ENCODE measurements around the gene GMDS.

Gene GMDS

DNA sequence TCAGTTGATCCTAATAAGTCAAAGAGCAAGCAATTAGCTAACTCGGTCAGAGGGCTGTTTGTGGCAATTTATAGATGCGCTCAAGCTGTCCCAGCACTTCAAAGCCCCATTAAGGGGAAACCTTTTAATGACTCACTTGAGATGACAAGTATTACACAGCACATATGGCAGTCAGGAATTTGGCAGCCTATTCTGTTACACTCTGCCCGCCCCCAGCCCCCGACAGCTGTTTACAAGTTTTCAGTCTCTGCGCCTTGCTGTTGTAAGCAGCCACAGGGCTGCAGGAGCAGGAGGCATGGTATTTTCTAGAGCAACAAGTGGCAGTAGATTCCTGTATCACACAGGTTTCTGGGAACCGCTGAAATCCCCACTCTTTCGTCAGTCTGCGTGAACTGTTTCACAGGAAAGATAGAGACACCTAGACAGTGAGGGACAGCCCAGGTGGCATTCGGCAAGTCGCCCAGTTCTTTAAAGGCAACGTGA lies 372.7 kb downstream of the GMDS start:
- TF ChIP-seq, protein P1, sequence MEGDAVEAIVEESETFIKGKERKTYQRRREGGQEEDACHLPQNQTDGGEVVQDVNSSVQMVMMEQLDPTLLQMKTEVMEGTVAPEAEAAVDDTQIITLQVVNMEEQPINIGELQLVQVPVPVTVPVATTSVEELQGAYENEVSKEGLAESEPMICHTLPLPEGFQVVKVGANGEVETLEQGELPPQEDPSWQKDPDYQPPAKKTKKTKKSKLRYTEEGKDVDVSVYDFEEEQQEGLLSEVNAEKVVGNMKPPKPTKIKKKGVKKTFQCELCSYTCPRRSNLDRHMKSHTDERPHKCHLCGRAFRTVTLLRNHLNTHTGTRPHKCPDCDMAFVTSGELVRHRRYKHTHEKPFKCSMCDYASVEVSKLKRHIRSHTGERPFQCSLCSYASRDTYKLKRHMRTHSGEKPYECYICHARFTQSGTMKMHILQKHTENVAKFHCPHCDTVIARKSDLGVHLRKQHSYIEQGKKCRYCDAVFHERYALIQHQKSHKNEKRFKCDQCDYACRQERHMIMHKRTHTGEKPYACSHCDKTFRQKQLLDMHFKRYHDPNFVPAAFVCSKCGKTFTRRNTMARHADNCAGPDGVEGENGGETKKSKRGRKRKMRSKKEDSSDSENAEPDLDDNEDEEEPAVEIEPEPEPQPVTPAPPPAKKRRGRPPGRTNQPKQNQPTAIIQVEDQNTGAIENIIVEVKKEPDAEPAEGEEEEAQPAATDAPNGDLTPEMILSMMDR (IDR thresholded peaks at IDR 0.05; ENCODE audit: borderline replicate concordance, control extremely low read depth, extremely low read depth, insufficient read depth, missing control alignments) = no peak
- in situ Hi-C loops (cut with MboI; ENCODE audit: low sequenced_read_pairs, unreplicated experiment) = no loop called here
- DNase-seq (ENCODE audit: low spot score) = no peak

DNA sequence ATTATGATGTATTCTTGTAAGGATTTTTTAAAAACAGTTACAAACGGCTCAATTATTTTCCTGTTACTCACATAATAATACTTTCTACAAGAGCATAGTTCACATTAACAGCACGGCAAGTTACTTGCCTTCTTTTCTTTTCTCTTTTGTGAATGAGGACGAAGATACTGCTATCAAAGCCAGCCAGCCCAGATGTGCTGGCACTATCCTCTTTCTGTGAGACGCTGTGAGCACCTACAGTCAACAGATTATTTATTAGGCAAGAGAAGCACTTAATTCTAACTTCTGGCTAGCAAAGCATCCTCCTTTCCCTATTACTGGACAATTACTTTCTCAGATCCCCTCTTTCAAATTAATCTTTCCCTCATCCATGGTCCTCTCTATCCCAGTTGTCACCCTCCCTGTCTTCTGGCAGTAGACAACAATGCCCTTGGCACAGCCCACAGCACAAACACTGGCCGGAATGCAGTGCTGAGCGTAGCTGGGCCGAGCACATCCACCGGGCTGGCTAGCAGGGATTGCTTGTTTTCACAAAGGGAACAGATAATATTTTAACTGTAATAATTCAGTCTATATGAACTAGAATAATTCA lies 373.6 kb downstream of the GMDS start:
- no peak for DNase-seq (ENCODE audit: low spot score)
- TF ChIP-seq, protein P1 (IDR thresholded peaks at IDR 0.05; ENCODE audit: borderline replicate concordance, control extremely low read depth, extremely low read depth, insufficient read depth, missing control alignments) = no peak
- in situ Hi-C loops (cut with MboI; ENCODE audit: low sequenced_read_pairs, unreplicated experiment) = no loop called here

DNA sequence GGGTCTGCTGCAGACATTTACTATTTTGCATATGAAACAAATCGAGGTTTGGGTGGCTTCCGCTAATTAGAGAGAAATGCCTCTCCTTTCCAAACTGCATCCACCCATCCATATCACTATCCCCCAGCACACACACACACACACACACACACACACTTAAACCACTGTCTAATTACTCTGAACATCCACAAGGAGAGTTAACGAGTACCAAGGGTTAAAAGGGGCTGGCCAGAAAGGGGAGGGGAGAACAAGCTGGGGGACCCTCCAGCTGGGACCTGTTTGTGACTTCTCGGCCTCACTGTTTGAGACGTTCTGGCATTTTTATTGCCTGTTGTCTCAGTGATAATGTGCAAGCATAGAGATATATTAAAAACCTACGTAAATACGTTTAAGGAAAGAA lies 374.5 kb downstream of the GMDS start:
- in situ Hi-C loops (cut with MboI; ENCODE audit: low sequenced_read_pairs, unreplicated experiment) = no loop called here
- TF ChIP-seq, protein P1 (IDR thresholded peaks at IDR 0.05; ENCODE audit: borderline replicate concordance, control extremely low read depth, extremely low read depth, insufficient read depth, missing control alignments) = no peak
- DNase-seq (ENCODE audit: low spot score) = no peak

DNA sequence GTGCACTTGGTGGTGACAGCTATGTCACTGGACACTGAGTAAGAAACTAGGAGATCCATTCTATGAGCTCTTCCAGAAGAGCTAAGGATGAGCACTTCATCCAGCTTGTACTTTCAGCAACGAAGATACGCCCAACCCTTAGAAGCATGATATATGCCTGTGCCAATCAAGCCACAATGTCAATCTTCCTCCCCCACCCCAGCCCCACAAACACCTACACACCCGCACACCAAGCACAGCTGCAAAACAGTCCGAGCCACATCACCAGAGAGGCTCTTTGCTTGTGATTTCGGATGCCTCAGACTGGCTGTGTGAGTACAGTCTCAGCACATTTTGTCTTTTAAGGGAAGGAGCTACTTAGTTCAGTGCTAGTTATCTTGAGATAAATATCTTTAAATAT lies 375.2 kb downstream of the GMDS start:
- in situ Hi-C loops (cut with MboI; ENCODE audit: low sequenced_read_pairs, unreplicated experiment) = no loop called here

DNA sequence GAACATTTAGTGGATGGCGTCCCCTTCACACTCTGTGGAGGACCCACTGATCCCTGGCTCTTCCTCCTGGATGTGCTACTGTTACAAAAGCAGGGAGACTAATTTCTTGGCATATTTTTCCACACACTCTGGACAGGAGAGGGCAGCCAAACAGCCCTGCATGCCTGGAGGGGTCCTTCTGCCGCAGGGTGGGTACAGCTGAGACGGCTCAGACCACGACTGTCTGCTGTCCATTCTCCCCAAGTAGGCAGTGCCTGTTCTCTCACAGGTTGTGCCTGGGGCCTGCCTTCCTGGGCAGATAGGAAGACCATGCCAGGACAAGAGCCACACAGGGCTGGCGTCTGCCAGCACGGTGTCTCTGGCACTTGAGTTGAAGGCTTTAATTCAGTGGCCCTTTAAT lies 375.6 kb downstream of the GMDS start:
- DNase-seq (ENCODE audit: low spot score) = no peak
- in situ Hi-C loops (cut with MboI; ENCODE audit: low sequenced_read_pairs, unreplicated experiment) = no loop called here
- TF ChIP-seq, protein P1 (IDR thresholded peaks at IDR 0.05; ENCODE audit: borderline replicate concordance, control extremely low read depth, extremely low read depth, insufficient read depth, missing control alignments) = no peak

More for the DNA sequence above, 375.2 kb downstream of the GMDS start:
- TF ChIP-seq, protein P1 (IDR thresholded peaks at IDR 0.05; ENCODE audit: borderline replicate concordance, control extremely low read depth, extremely low read depth, insufficient read depth, missing control alignments) = no peak
- no peak for DNase-seq (ENCODE audit: low spot score)

DNA sequence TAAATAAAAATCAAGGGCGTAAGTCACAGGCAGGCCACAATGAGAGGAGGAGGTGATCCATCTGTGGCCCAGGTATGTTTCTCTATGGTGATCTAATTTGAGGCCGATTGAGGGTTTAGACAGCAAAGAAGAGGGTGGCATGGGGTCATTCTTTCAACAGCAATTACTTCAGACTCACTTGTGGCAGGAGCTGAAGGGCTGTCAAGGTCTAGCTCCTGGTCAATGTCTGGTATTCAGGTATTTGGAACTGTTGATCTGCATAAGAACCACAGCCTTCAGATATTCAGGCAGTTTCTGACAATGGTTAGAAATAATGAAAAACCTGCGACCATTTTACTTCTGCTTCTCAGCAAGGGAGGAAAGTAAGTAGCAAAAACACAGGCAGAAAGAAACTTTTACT lies 376.1 kb downstream of the GMDS start:
- TF ChIP-seq, protein P1 (IDR thresholded peaks at IDR 0.05; ENCODE audit: borderline replicate concordance, control extremely low read depth, extremely low read depth, insufficient read depth, missing control alignments) = no peak
- no peak for DNase-seq (ENCODE audit: low spot score)
- in situ Hi-C loops (cut with MboI; ENCODE audit: low sequenced_read_pairs, unreplicated experiment) = no loop called here

All from GM13976 (cell line).